ENCODE data around the gene CRADD.
"Not testable (repeated sequence)": the region's sequence is repeated elsewhere in the genome, so short reads cannot be mapped to it uniquely, and the experiment has no call there.

CRADD gene

DNA sequence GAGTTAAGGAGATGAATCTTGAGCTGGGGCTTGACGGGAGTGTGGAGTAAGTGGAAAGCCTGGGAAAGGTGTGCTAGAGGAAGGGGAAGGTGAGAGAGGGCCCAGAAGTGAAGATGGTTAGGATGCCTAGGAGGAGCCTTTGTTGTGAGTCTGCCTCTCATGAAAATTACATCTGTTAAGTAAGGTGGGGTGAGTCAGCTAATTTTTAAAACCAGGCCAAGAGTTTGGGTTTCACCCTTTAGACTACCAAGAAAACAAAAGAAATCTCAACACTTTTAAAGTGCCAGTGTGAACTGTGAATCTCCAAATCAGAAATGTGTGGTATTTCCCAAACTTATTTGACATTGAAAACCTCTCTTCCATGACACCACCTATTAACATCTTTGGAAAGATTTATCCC is 185.2 kb downstream of the CRADD start:
- Histone ChIP-seq H3K9me3 (ENCODE audit: insufficient read depth, low read depth, low read length) (peaks cover 16% of the 10 kb centered on the region; the same call in 1 of the 2 replicates), H3K9ac (ENCODE audit: low read depth, low read length) (no peak overlapping the region), H3K4me1 (ENCODE audit: insufficient read depth, low read length) (peaks cover 10% of the 10 kb centered on the region; the same call in 1 of the 2 replicates), H3K27me3 (ENCODE audit: insufficient read depth, low read length) (no peaks in the 10 kb centered on the region), H3K4me3 (ENCODE audit: low read length) (no peak overlapping the region), H3K27ac (ENCODE audit: low read depth, low read length) (no peak overlapping the region), H3K36me3 (ENCODE audit: insufficient read depth, low read length) (no peaks in the 10 kb centered on the region)
- WGBS, result 86% methylated on average over 1 of the region's 1 CpG

DNA sequence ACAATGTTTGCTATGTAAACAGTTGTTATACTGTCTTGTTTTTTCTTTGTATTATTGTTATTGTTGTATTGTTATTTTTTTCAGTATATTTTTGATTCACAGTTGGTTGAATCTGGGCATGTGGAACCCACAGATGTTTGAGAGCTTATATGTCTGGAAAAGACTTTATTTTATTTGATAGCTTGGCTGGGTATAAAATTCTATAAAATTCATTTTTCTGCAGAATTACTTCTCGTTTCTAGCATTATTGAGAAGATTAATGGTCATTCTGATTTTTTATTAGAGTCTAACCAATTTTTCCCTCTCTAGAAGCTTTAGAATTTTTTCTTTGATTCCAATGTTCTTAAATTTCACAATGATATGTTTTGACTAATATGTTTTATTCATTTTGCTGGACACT is 188.6 kb downstream of the CRADD start:
- H3K9ac ChIP-seq (ENCODE audit: low read depth, low read length), result no peak overlapping the region
- no CpG with 5 or more reads among the region's 1 CpG for WGBS

DNA sequence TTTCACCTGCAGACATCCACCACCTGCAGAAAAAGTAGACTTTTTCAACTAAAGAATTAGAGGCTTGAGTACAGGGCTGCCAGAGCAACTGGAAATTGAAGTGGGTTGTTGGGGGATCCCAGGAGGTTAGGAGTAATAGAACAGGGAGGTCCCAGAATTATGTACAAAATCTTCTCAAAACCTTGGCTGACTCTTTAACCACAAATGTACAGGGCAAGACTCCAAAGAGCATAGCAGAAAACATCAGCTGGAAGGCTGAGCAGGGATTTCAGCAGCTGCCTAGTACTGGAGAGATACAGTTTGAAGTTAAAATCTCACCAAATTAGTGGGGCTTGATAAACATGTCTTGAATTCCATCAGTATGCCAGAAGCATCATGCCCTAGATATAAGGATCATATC is 191.6 kb downstream of the CRADD start:
- no peaks in the 10 kb centered on the region for H3K36me3 ChIP-seq (ENCODE audit: insufficient read depth, low read length)
- no peaks in the 10 kb centered on the region for H3K27me3 ChIP-seq (ENCODE audit: insufficient read depth, low read length)
- no peak overlapping the region for H3K9ac ChIP-seq (ENCODE audit: low read depth, low read length)
- no peak overlapping the region for H3K4me3 ChIP-seq (ENCODE audit: low read length)
- H3K27ac ChIP-seq (ENCODE audit: low read depth, low read length), result no peak overlapping the region
- H3K4me1 ChIP-seq (ENCODE audit: insufficient read depth, low read length), result no peaks in the 10 kb centered on the region
- H3K9me3 ChIP-seq (ENCODE audit: insufficient read depth, low read depth, low read length), result peaks cover 28% of the 10 kb centered on the region; the same call in 1 of the 2 replicates

More for the DNA sequence above, 188.6 kb downstream of the CRADD start:
- Histone ChIP-seq H3K27me3 (ENCODE audit: insufficient read depth, low read length) (no peaks in the 10 kb centered on the region), H3K9me3 (ENCODE audit: insufficient read depth, low read depth, low read length) (peaks cover 16% of the 10 kb centered on the region; the same call in 1 of the 2 replicates), H3K36me3 (ENCODE audit: insufficient read depth, low read length) (no peaks in the 10 kb centered on the region), H3K4me3 (ENCODE audit: low read length) (no peak overlapping the region), H3K4me1 (ENCODE audit: insufficient read depth, low read length) (no peaks in the 10 kb centered on the region), H3K27ac (ENCODE audit: low read depth, low read length) (no peak overlapping the region)

DNA sequence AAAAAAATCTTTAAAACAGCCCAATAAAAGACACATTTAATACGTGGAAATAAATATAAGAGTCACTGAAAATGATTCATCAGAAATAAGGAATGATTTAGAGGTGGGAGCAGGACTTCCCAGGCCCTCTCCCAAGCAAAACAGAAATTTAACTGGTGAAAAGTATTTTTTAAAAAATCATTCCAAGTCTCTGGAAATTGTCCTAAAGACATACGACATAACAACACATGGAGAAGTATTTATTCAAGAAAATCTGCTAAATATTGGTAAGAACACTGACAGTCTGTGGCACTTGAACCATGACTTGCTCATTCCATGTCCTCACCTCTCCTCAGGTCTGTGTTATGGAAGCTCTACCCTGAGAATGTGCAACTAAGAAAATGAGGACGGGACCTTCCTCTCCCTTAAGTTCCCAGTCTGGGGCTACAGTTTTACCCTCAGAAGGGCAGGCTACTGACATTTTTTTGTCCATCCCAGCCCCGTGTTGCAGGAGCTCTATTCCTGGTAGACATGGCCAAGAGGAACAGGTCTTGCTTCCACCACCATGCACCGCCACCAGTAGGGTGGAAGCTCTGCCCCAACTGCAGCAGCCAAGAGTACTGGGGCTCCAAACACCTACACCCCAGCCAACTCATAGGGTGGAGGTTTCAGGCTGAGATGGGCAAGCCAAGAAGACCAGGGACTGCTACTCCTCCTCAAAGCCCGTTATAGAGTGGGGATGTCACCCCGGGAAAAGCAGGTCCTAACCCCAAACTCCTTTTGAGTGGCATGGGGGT is 193.0 kb downstream of the CRADD start:
- no peak overlapping the region for H3K9ac ChIP-seq (ENCODE audit: low read depth, low read length)
- H3K27me3 ChIP-seq (ENCODE audit: insufficient read depth, low read length), result no peaks in the 10 kb centered on the region
- H3K27ac ChIP-seq (ENCODE audit: low read depth, low read length), result no peak overlapping the region
- H3K4me3 ChIP-seq (ENCODE audit: low read length), result no peak overlapping the region
- no peaks in the 10 kb centered on the region for H3K36me3 ChIP-seq (ENCODE audit: insufficient read depth, low read length)
- WGBS, result 92% methylated on average over 6 of the region's 7 CpGs
- H3K4me1 ChIP-seq (ENCODE audit: insufficient read depth, low read length), result no peaks in the 10 kb centered on the region
- peaks cover 26% of the 10 kb centered on the region; the same call in 1 of the 2 replicates for H3K9me3 ChIP-seq (ENCODE audit: insufficient read depth, low read depth, low read length)

GRCh38 chr12:93871566-93871965 is 194.4 kb downstream of the CRADD start:
- not testable (repeated sequence) for H3K4me1 ChIP-seq (ENCODE audit: insufficient read depth, low read length); H3K27ac ChIP-seq (ENCODE audit: low read depth, low read length); H3K36me3 ChIP-seq (ENCODE audit: insufficient read depth, low read length); H3K4me3 ChIP-seq (ENCODE audit: low read length); H3K27me3 ChIP-seq (ENCODE audit: insufficient read depth, low read length); H3K9ac ChIP-seq (ENCODE audit: low read depth, low read length)
- H3K9me3 ChIP-seq (ENCODE audit: insufficient read depth, low read depth, low read length), result peaks cover 13% of the 10 kb centered on the region; the same call in 1 of the 2 replicates
- 100% methylated on average over 1 of the region's 1 CpG for WGBS

DNA sequence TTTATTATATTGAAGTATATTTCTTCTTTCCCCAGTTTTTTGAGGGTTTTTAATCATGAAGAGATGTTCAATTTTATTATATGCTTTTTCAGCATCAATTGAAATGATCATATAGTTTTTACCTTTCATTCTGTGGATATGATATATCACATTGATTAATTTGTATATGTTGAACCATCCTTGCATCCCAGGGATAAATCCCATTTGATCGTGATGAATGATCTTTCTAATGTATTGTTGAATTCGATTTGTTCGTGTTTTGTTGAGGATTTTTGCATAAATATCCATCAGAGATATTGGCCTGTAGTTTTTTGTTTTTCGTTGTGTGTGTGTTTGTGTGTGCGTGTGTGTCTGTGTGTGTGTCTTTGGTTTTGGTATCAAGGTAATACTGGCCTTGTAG is 196.4 kb downstream of the CRADD start:
- no peaks in the 10 kb centered on the region for H3K36me3 ChIP-seq (ENCODE audit: insufficient read depth, low read length)
- peaks cover 12% of the 10 kb centered on the region; the same call in 1 of the 2 replicates for H3K9me3 ChIP-seq (ENCODE audit: insufficient read depth, low read depth, low read length)
- no peak overlapping the region for H3K4me3 ChIP-seq (ENCODE audit: low read length)
- WGBS, result 89% methylated on average over 5 of the region's 5 CpGs
- H3K27me3 ChIP-seq (ENCODE audit: insufficient read depth, low read length), result no peaks in the 10 kb centered on the region
- no peak overlapping the region for H3K27ac ChIP-seq (ENCODE audit: low read depth, low read length)
- H3K9ac ChIP-seq (ENCODE audit: low read depth, low read length), result no peak overlapping the region
- no peaks in the 10 kb centered on the region for H3K4me1 ChIP-seq (ENCODE audit: insufficient read depth, low read length)

- Histone ChIP-seq H3K4me1 (ENCODE audit: insufficient read depth, low read length) (no peaks in the 10 kb centered on the region), H3K9ac (ENCODE audit: low read depth, low read length) (no peak overlapping the region), H3K4me3 (ENCODE audit: low read length) (no peak overlapping the region), H3K9me3 (ENCODE audit: insufficient read depth, low read depth, low read length) (peaks cover 12% of the 10 kb centered on the region; the same call in 1 of the 2 replicates), H3K36me3 (ENCODE audit: insufficient read depth, low read length) (no peaks in the 10 kb centered on the region), H3K27ac (ENCODE audit: low read depth, low read length) (no peak overlapping the region), H3K27me3 (ENCODE audit: insufficient read depth, low read length) (no peaks in the 10 kb centered on the region)
- WGBS, result no CpG with 5 or more reads among the region's 1 CpG
These were observed 198.0 kb downstream of the CRADD start for GRCh38 chr12:93875157-93875556.

GRCh38 chr12:93876360-93876759 is 199.2 kb downstream of the CRADD start:
- Histone ChIP-seq H3K27me3 (ENCODE audit: insufficient read depth, low read length) (no peaks in the 10 kb centered on the region), H3K9ac (ENCODE audit: low read depth, low read length) (no peak overlapping the region), H3K27ac (ENCODE audit: low read depth, low read length) (no peak overlapping the region), H3K9me3 (ENCODE audit: insufficient read depth, low read depth, low read length) (peaks cover 12% of the 10 kb centered on the region; the same call in 1 of the 2 replicates), H3K4me1 (ENCODE audit: insufficient read depth, low read length) (no peaks in the 10 kb centered on the region), H3K4me3 (ENCODE audit: low read length) (no peak overlapping the region), H3K36me3 (ENCODE audit: insufficient read depth, low read length) (no peaks in the 10 kb centered on the region)

GRCh38 chr12:93877446-93877845 is 200.3 kb downstream of the CRADD start:
- no peaks in the 10 kb centered on the region for H3K36me3 ChIP-seq (ENCODE audit: insufficient read depth, low read length)
- no peak overlapping the region for H3K27ac ChIP-seq (ENCODE audit: low read depth, low read length)
- H3K9me3 ChIP-seq (ENCODE audit: insufficient read depth, low read depth, low read length), result peaks cover 6% of the 10 kb centered on the region; the same call in 1 of the 2 replicates
- H3K27me3 ChIP-seq (ENCODE audit: insufficient read depth, low read length), result no peaks in the 10 kb centered on the region
- no peak overlapping the region for H3K9ac ChIP-seq (ENCODE audit: low read depth, low read length)
- no peaks in the 10 kb centered on the region for H3K4me1 ChIP-seq (ENCODE audit: insufficient read depth, low read length)
- H3K4me3 ChIP-seq (ENCODE audit: low read length), result no peak overlapping the region

GRCh38 chr12:93879476-93880421 is 202.6 kb downstream of the CRADD start:
- H3K4me1 ChIP-seq (ENCODE audit: insufficient read depth, low read length), result no peaks in the 10 kb centered on the region
- no peak overlapping the region for H3K9ac ChIP-seq (ENCODE audit: low read depth, low read length)
- 84% methylated on average over 6 of the region's 6 CpGs for WGBS
- H3K27ac ChIP-seq (ENCODE audit: low read depth, low read length), result no peak overlapping the region
- H3K4me3 ChIP-seq (ENCODE audit: low read length), result no peak overlapping the region
- no peaks in the 10 kb centered on the region for H3K9me3 ChIP-seq (ENCODE audit: insufficient read depth, low read depth, low read length)
- H3K36me3 ChIP-seq (ENCODE audit: insufficient read depth, low read length), result no peaks in the 10 kb centered on the region
- H3K27me3 ChIP-seq (ENCODE audit: insufficient read depth, low read length), result no peaks in the 10 kb centered on the region

GRCh38 chr12:93880853-93881522 is 203.8 kb downstream of the CRADD start:
- Histone ChIP-seq H3K4me1 (ENCODE audit: insufficient read depth, low read length) (no peaks in the 10 kb centered on the region), H3K9ac (ENCODE audit: low read depth, low read length) (no peak overlapping the region), H3K27me3 (ENCODE audit: insufficient read depth, low read length) (no peaks in the 10 kb centered on the region), H3K36me3 (ENCODE audit: insufficient read depth, low read length) (no peaks in the 10 kb centered on the region), H3K9me3 (ENCODE audit: insufficient read depth, low read depth, low read length) (no peaks in the 10 kb centered on the region), H3K4me3 (ENCODE audit: low read length) (no peak overlapping the region), H3K27ac (ENCODE audit: low read depth, low read length) (no peak overlapping the region)
- WGBS, result no CpG with 5 or more reads among the region's 1 CpG
